Measurements from ENCODE around the gene AMBRA1. TPM values are rescaled to one million over a fixed set of nuclear protein-coding genes. Genes with fewer than 3 reads are reported as not detected.

AMBRA1 gene
- total RNA-seq, 1 experiment from 2014 or later = 15.8 TPM

DNA sequence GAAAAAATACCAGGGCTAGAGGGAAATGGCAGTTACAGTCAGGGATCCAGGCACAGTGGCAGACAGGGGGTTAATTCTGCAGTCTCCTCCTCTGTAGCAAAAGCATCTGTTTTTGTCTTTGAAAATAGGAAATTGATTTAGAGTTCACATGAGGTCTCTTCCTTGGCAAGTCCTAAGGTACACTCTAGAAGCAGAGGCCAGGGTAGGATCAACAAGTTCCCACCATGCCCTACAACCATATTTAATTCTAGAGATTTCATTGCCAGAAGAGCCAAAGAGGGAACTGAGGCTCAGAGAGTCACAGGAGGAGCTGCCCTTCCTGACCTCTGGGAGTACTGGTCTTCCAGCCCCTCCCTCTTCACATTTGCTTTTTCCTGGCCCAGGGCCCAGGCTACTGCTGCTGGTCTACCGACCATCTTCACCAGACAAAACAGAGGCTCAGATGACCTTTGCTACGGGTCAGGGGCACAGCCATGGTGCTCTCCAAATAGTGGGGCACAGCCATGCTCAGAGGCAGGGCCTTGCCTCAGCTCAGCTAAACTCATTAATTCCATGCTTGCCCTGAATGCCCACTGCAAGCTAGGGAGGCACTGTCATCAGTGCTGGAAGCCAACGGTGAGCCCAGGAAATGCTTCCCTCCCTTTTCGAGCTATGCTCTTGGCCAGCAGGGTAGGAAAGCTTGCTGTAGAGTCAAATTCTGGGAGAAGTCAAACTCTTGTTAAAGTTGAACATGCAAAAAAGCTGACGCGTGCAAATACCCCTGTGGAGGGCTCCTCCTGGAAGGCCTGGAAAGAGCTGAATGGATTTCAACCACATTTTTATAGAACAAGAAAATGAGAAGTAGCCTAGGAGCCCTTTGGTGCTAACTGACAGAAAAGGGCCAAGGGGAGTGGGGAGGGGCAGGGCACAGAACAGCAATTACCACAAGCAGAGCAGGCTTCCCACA is 190.6 kb downstream of the AMBRA1 start:
- Histone ChIP-seq H3K4me3 (ENCODE audit: low read length) (no peak overlapping the region), H3K9me2 (replicated peaks; ENCODE audit: low read length) (no peaks in the 10 kb centered on the region), H3K9ac (ENCODE audit: low read length) (no peak overlapping the region), H3K4me2 (ENCODE audit: low read length) (no peak overlapping the region), H3K27me3 (ENCODE audit: low read length) (no peaks in the 10 kb centered on the region), H3K4me1 (ENCODE audit: insufficient read depth, low read length) (no peaks in the 10 kb centered on the region), H3K27ac (ENCODE audit: low read length) (no peak overlapping the region), H3F3A (ENCODE audit: low read length, unreplicated experiment) (no peaks in the 10 kb centered on the region), H3K36me3 (ENCODE audit: low read depth, low read length) (no peaks in the 10 kb centered on the region), H3K9me3 (ENCODE audit: low read length) (no peaks in the 10 kb centered on the region), H3K79me2 (ENCODE audit: low read length) (no peaks in the 10 kb centered on the region), H4K20me1 (ENCODE audit: low read length) (no peaks in the 10 kb centered on the region), H2AFZ (ENCODE audit: low read length) (no peak overlapping the region)
- BruUV-seq (replicated peaks) = no TSS peak
- ATAC-seq (no peak), DNase-seq (no peak)
- ChIA-PET CTCF (interaction anchor here (0.6 kb wide), 1 partner anchor 44 kb away, joined by 3 read pairs; no protein-coding TSS in a partner anchor), POLR2A (ENCODE audit: unreplicated experiment) (no interaction called here)
- TF ChIP-seq EZH2 (IDR thresholded peaks at IDR 0.05; ENCODE audit: low read length, unreplicated experiment) = no peak
- no peak for TF ChIP-seq CTCF (conservative IDR thresholded peaks at IDR 0.05; ENCODE audit: low read depth, low read length)
- no peak for TF ChIP-seq EZH2phosphoT487 (IDR thresholded peaks at IDR 0.05; ENCODE audit: borderline replicate concordance, low read length)
- intact Hi-C loops (cut with micrococcal nuclease) = no loop called here

DNA sequence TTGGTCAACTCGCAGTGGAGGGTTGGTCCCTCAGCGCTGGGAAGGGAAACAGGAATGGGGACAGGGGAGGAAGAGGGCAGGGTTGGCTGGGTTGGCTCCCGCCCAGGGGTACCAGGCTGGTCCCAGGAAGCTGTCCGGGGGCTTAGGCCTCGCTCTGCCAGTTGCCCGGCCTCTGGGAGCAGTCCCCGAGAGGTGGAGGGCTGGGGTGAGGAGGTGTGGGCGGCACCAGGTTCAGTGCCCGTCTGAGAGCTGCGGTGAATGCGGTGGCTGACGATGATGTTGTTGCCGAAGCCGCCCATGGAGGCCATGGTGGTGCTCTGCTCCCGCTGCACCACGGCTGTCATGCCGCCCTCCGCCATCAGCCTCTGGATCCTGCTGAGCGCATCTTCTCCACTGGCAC is 196.3 kb downstream of the AMBRA1 start:
- Histone ChIP-seq H3K27ac (ENCODE audit: low read length) (no peak overlapping the region), H4K20me1 (ENCODE audit: low read length) (no peaks in the 10 kb centered on the region), H3F3A (ENCODE audit: low read length, unreplicated experiment) (no peaks in the 10 kb centered on the region), H3K79me2 (ENCODE audit: low read length) (no peaks in the 10 kb centered on the region), H3K4me2 (ENCODE audit: low read length) (no peak overlapping the region), H3K9me2 (replicated peaks; ENCODE audit: low read length) (no peaks in the 10 kb centered on the region), H3K4me1 (ENCODE audit: insufficient read depth, low read length) (no peaks in the 10 kb centered on the region), H3K4me3 (ENCODE audit: low read length) (no peak overlapping the region), H2AFZ (ENCODE audit: low read length) (no peak overlapping the region), H3K36me3 (ENCODE audit: low read depth, low read length) (no peaks in the 10 kb centered on the region), H3K27me3 (ENCODE audit: low read length) (no peaks in the 10 kb centered on the region), H3K9me3 (ENCODE audit: low read length) (no peaks in the 10 kb centered on the region), H3K9ac (ENCODE audit: low read length) (no peak overlapping the region)
- CTCF ChIA-PET = no interaction called here
- TF ChIP-seq EZH2phosphoT487 (IDR thresholded peaks at IDR 0.05; ENCODE audit: borderline replicate concordance, low read length) = no peak
- no peak for TF ChIP-seq CTCF (conservative IDR thresholded peaks at IDR 0.05; ENCODE audit: low read depth, low read length)
- TF ChIP-seq EZH2 (IDR thresholded peaks at IDR 0.05; ENCODE audit: low read length, unreplicated experiment) = no peak
- no TSS peak for BruUV-seq (replicated peaks)
- ATAC-seq (no peak), DNase-seq (no peak)
- POLR2A ChIA-PET (ENCODE audit: unreplicated experiment) = no interaction called here
- intact Hi-C loops (cut with micrococcal nuclease) = no loop called here

DNA sequence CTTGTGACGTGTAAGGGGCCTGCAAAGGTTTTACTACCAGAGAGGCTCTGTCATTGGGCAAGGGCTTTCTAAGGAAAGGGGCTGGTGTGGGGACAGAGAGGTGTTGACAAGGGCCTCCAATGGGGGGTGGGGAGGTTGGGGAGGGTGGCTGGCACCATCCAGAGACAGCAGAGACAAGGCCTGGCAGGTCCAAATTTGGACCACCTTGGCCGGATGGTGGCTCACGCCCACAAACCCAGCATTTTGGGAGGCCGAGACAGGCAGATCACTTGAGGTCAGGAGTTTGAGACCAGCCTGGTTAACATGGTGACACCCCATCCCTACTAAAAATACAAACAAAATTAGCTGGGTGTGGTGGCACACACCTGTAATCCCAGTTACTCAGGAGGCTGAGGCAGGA is 200.1 kb downstream of the AMBRA1 start:
- H2AFZ ChIP-seq (ENCODE audit: low read length) = no peak overlapping the region
- no TSS peak for BruUV-seq (replicated peaks)
- ATAC-seq = no peak
- TF ChIP-seq EZH2phosphoT487 (IDR thresholded peaks at IDR 0.05; ENCODE audit: borderline replicate concordance, low read length) (no peak), CTCF (conservative IDR thresholded peaks at IDR 0.05; ENCODE audit: low read depth, low read length) (no peak), EZH2 (IDR thresholded peaks at IDR 0.05; ENCODE audit: low read length, unreplicated experiment) (no peak)
- POLR2A ChIA-PET (ENCODE audit: unreplicated experiment) = no interaction called here
- H3K79me2 ChIP-seq (ENCODE audit: low read length) = no peaks in the 10 kb centered on the region
- no peak for DNase-seq
- no peak overlapping the region for H3K27ac ChIP-seq (ENCODE audit: low read length)
- H3F3A ChIP-seq (ENCODE audit: low read length, unreplicated experiment) = no peaks in the 10 kb centered on the region
- no peak overlapping the region for H3K4me3 ChIP-seq (ENCODE audit: low read length)
- H3K9me3 ChIP-seq (ENCODE audit: low read length) = no peaks in the 10 kb centered on the region
- H3K4me2 ChIP-seq (ENCODE audit: low read length) = no peak overlapping the region
- no peaks in the 10 kb centered on the region for H4K20me1 ChIP-seq (ENCODE audit: low read length)
- peaks cover 12% of the 10 kb centered on the region; the same call in 1 of the 2 replicates for H3K4me1 ChIP-seq (ENCODE audit: insufficient read depth, low read length)
- peaks cover 24% of the 10 kb centered on the region for H3K27me3 ChIP-seq (ENCODE audit: low read length)
- H3K36me3 ChIP-seq (ENCODE audit: low read depth, low read length) = no peaks in the 10 kb centered on the region
- intact Hi-C loops (cut with micrococcal nuclease) = no loop called here
- H3K9me2 ChIP-seq (replicated peaks; ENCODE audit: low read length) = no peaks in the 10 kb centered on the region
- CTCF ChIA-PET = no interaction called here
- no peak overlapping the region for H3K9ac ChIP-seq (ENCODE audit: low read length)
